ENCODE measurements around the gene DGLUCY. TPM values are rescaled to one million over a fixed set of nuclear protein-coding genes. Genes with fewer than 3 reads are reported as not detected.
"Not testable (repeated sequence)": the region's sequence is repeated elsewhere in the genome, so short reads cannot be mapped to it uniquely, and the experiment has no call there.

Gene DGLUCY
- total RNA-seq, 1 experiment from 2014 or later: 33.8 TPM

DNA sequence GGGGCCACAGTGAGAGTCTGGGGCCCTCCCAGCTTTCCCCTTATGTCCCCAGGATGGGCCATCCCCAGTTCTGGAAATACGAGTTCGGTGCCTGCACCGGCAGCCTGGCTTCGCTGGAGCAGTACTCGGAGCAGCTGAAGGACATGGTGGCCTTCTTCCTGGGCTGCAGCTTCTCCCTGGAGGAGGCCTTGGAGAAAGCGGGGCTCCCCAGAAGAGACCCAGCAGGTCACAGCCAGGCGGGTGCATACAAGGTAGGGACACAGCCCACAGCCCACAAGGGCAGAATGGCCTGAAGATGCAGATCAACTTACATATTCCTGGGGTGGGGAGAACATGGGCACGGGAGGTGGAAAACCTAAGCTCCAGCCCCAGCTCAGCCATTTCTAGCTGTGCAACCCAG lies 56.1 kb downstream of the DGLUCY start:
- no peak for DNase-seq (ENCODE audit: low spot score)

DNA sequence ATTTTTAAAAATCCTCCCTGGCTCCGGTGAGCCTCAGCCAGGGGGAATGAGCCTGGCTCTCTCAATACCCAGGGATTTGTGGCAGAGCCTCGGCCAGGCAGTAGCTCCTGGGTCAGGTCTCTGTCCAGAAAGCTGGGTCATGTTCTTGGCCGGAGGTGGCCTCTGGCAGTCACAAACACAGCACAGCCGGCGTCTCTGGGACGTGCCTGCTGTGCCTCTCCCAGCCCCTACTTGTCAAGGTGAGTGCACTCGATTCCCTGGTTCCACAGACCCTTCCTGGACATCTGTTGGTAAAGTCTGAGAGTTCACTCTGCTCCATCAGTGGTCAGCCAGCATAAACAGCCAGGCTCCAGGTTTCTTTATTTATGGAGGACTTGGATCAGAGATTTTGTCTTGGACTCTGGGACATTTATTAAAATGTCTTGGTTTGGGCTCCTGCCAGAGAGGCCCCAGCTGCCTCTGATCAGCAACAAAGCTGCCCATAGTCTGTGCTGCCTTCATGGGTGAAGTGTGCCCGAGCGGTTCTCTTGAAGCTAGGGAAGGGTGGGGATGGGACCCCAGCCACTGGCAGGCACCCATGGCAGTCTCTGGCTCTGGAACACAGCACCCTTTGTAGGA lies 56.7 kb downstream of the DGLUCY start:
- DNase-seq (ENCODE audit: low spot score): no peak

DNA sequence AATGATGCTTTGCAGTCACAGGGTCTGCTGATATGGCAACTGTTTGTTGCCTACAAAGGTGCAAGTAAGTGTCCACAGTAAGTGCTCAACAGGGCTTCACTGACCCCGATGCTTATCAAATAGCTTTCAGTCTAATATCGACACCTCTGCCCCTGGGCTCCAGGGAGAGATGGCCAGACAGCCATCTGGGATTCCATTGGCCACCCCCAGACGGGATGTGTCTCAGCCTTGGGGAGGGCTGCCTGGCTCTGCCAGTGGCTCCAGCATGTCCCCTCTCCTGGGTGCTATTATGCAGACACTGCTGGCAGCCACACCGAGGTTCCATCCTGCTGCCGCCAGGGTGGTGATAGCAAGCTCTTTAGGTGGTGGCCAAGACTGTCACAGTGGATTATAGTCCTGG lies 57.4 kb downstream of the DGLUCY start:
- no peak for DNase-seq (ENCODE audit: low spot score)

DNA sequence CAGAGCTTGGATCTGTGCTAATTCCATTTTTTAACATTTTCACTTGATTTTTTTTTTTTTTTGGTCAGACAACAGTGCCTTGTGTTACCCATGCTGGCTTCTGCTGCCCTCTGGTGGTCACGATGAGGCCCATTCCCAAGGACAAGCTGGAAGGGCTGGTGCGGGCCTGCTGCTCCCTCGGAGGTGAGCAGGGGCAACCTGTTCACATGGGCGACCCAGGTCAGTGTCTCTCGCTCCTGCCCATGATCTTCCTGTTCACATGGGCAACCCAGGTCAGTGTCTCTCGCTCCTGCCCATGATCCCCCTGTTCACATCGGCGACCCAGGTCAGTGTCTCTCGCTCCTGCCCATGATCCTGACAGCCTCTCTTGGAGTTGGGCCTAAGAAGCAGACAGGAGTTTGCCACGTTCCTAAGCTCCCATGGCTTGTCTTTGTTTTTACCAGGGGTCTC lies 59.4 kb downstream of the DGLUCY start:
- peak; percentile 76 for DNase-seq (ENCODE audit: low spot score)

DNA sequence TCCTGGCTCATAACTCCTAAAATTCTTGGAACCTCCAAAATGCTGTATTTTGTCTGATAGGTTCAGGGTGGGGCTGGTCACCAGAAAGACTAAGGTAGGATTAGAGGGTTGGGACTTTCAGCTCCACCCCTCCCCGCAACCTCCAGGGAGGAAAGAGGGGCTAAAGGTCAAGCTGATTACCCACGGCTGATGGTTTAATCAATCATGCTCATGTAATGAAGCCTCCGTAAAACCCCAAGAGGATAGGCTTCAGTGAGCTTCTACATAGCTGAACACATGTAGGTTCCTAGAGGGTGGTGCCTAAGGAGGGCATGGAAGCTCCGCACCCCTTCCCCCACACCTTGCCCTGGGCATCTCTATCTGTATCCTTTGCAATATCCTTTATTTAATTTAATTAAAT lies 60.0 kb downstream of the DGLUCY start:
- DNase-seq (ENCODE audit: low spot score): no peak

DNA sequence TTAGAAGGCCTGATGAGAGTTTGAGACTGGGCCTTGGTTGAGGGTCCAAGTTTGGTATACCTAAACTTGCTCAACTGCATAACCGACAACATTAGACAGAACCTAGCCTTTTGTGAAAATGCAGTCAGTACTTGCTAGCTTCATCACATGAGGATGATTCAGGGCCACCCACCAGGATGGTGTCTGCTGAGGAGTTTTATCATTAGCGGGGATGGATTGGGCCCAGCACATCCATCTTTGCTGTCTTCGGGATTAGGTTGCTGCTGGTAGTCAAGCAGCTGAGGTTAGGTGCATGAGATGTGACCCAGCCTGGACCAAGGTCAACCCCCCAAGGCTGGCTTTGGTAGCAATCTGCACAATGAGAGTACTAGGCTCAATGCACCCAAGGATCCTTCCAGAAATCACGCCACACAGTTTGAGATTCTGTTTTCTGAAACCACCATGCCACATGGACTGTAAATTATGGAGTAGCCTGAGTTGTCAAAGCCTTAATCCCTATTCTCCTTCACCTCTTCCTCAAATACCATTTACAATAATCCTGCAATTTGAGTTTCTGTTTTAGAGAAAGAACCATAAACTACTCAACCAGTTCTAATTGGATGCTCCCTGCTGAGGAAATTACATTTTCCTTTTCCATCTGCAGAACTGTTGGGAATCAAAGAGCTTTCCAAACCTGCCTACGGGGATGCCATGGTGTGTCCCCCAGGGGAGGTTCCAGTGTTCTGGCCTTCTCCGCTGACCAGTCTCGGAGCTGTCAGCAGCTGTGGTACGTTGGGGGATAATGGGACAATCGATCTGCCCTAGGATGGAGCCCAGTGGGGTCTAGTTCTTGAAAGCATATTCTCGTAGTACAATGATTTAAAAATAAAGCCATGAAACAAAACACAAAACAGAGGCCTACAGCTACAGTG lies 61.7 kb downstream of the DGLUCY start:
- no peak for DNase-seq (ENCODE audit: low spot score)

DNA sequence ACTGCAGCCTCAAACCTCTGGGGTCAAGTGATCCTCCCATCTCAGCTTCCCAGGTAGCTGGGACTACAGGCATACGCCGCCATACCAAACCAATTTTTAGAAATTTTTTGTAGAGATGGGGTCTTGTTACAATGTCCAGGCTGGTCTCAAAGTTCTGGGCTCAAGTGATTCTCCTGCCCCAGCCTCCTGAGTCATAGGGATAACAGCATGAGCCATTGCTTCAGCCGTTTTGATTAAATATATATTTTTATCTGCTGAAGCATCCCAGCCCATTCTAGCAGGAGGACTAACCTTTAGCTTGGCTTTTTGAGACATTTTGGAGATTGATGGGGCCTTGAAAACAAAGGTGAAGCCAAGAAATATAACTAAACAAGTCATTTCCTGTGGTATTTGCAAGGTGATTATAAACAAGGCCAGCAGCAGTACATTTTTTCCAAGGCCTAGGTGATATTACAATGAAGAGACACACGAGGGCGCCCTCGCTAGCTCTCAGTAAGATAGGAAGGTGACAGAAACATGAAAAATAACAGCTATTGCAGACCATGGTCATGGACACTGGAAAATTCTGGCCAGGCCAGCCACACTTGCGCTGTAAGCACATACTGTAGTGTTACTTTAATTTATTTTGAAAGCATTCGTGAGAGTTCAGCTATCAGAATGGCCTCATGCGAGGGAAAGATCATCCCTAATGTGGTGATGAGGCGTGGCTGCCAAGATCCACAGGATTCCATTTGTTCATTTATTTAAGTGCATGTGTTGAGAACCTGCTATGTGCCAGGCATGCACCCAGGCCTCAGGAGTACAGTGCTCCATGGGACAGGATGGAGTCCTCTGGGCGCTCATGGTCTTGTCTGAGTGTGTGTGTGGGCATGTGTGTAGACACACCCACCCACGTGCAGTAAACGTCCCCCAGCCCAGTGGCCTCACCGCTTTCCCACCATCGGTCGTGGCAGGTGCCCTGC lies 63.5 kb downstream of the DGLUCY start:
- peak; percentile 63 for DNase-seq (ENCODE audit: low spot score)

DNA sequence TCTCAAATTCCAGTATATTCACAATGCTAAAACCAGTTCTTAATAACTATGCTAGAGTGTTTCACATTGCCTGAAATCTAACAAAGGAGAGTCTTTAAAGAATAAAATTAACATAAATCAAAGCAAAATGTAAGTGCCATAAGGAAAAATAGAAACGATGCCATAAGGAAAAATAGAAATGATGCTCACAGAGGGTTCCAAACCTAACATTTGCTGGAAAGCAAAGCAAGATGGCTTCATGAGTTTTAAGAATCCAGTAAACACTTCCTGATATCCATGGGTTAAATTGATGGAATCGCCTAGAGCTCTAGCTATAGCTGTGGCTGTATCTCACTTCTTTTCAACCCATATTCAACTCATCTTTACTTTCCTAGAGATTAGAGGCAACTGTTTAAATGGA lies 66.7 kb downstream of the DGLUCY start:
- no peak for DNase-seq (ENCODE audit: low spot score)

DNA sequence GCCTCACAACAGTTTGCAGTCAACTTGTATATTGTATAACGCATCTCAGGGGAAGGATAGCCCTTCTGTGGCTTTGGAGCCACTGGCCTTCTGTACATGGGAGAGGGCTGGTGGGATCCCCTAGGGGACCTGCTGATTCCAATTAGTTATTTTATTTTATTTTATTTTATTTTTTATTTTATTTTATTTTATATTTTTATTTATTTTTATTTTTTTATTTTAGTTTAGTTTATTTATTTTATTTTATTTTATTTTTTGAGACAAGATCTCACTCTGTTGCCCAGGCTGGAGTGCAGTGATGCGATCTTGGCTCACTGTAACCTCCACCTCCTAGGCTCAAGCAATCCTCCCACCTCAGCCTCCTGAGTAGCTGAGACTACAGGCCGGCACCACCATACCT lies 68.9 kb downstream of the DGLUCY start:
- DNase-seq (ENCODE audit: low spot score): not testable (repeated sequence)

DNA sequence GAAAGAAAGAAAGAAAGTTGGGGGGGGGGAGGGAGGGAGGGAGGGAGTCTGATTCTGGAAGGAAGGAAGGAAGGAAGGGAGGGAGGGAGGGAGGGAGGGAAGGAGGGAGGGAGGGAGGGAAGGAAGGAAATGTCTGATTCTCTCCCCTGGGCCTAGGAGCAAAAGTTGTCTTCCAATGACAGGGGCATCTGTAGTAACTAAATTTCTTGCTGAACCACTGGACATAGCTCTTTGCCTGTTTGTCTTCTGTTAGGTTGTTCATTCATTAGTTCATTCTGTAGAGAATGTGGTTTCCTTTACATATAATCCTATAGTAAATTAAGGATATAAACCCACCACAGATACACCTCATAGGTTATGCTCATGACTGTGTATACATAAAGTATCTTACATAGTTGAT lies 70.7 kb downstream of the DGLUCY start:
- DNase-seq (ENCODE audit: low spot score): no peak

DNA sequence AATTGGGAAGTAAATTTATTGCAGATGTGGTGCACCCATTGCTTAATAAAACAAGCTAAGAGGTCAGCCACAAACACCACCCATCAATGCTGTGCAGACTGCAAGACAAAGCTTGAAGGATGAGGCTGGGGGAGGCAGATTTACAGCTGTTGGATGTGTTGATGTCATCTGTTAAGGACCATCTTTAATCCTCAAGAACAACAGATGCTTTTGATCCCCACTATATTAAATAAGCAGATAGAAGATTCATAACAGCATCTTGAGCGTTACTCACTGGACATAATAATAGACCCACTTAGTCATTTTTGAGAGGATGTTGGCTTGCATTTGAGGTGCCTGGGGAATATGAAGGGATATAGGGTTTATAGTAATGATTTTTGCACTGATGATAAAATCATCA lies 71.8 kb downstream of the DGLUCY start:
- DNase-seq (ENCODE audit: low spot score): no peak

DNA sequence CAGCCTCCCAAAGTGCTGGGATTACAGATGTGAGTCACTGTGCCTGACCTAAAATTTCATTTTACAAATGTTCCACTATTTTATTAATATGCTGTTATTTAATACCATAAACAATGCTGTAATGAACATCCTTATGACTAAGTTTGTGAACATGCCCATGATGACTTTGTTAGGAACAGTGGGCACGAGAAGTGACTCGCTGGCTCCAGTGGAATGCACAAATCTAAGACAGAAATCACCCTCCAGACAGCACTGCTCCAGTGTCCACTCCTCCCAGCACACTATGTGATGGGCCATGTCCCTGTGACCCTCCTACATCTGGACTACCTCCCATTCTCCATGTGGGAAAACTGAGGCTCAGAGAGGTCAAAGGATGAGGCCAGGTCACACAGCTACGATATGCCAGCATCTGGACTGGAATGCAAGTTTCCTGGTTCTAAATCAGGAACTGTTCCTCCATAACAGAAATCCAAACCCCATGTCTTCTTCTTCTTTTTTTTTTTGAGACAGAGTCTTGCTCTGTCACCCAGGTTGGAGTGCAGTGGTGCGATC lies 72.7 kb downstream of the DGLUCY start:
- no peak for DNase-seq (ENCODE audit: low spot score)

DNA sequence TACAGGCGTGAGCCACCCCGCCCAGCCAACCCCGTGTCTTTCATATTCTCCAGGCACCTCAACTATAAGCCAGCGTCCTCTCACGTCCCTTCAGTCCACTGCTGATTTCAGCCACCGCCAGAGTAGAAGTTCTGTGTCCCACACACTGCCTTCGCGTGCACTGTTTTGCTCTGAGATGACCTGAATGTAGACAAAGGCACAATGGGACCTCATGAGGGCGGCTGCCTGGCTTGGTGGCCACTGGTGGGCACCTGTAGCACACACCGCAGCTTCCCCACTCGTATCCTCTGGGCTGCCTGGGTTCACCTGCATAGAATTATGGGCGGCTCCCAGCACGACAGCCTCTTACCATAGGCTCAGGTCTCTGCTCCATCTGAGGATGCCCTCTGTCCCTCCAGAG lies 73.4 kb downstream of the DGLUCY start:
- no peak for DNase-seq (ENCODE audit: low spot score)

DNA sequence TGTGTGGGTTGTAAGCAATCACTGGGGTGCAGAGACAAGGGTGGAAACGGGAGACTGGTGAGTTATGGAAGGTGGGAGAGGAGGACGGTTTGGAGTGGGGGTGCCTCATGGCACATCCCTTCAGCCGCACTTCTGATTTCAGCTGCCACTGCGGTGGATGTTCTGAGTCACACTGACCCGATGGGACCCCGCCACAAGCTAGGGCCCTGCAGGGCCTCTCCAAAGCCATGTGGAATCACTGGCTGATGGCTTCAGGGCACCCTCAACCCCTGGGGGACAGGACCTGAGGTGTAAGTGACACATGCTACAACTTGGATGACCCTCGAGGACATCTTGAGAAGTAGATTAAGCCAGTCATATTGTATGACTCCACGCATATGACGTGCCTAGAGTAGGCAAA lies 77.0 kb downstream of the DGLUCY start:
- no peak for DNase-seq (ENCODE audit: low spot score)

DNA sequence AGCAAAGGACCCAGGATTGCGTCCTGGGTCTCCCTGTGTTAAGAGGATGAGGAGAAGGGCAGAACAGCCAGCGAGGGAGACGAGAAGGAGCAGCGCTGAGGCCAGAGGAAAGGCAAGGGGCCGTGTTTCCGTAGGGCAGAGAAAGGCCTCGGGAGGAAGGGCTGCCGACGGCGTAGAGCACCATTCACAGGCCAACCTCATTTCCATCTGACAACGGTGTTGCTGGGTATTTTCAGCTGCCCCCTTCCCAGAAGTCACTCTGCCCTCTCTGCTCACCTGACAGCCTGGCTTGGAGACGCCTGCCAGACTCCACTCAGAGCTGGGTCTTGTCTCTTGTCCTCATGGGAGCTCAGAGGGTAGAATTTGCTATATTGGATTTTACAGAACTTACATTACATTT lies 79.2 kb downstream of the DGLUCY start:
- no peak for DNase-seq (ENCODE audit: low spot score)

DNA sequence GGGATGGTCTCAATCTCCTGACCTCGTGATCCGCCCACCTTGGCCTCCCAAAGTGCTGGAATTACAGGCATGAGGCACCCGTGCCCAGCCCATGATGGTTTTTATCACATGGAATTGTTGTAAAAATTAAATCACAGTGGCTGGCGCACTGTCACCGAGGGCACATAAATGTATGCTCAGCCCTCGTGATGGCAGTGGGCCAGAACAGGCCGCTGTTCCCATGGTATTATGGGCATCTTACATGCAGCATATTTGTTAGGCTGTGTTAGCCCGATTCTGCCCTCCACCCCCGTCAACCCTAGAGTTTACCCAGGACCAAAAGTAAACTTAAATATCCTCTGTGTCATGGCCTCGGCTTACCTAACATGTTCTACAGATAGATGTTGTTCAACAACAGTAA lies 82.0 kb downstream of the DGLUCY start:
- no peak for DNase-seq (ENCODE audit: low spot score)

DNA sequence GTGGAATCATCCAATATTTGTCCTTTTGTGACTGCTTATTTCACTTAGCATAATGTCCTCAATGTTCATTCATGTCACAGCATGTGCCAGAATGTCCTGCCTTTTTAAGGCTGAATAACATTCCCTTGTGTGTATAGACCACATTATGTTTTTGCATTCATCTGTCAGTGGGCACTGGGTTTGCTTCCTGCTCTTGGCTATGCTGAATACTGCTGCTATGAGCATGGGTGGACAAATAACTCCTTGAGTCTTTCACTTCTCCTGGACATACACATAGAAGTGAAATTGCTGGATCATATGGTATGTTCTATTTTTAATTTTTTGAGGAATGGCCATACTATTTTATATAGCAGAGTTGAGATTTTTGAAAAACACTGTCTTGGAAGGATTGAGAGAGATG lies 83.8 kb downstream of the DGLUCY start:
- DNase-seq (ENCODE audit: low spot score): no peak

DNA sequence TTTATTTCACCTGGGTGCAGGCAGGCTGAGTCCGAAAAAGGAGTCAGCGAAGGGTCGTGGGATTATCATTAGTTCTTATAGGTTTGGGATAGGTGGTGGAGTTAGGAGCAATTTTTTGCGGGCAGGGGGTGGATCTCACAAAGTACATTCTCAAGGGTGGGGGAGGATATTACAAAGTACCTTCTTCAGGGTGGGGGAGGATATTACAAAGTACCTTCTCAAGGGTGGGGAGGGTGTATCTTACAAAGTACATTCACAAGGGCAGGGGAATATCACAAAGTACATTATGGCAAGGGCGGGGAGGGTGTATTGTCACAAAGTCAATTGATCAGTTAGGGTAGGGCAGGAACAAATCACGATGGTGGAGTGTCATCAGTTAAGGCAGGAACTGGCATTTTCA lies 86.9 kb downstream of the DGLUCY start:
- not testable (repeated sequence) for DNase-seq (ENCODE audit: low spot score)

DNA sequence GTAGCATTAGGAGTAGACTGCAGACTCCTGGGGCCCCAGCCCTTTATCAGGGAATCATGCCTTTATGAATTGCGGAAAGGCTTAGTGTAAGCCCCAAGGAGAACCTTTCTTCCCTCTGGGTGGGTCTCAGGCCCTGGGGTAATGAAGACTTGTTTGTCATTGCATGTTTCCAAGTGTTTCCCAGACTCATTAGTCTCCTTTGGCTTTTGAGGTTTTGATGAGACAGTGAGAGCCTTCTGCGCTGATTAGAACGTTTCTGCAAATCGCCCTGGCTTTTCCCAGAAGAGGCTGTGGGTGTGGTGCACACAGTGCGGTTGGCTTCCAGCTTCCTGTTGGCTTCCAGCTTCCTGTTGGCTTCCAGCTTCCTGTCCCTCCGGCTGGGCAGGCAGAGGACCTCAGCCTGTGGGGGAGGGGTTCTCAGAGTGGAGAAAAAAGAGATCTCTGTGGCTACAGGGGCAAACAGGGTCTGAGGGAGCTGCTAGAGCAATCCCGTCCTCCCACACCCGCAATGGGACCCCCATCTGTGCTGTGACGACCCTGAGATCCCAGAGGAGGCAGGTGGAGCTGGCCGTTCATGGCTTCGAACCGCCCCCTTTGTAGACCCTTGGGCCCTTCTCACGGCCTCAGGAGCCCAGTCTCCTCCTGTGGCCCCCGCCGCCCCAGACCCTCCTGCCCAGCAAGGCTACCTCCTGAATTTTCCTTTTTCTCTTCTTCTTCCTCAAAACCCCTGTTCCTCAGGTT lies 88.5 kb downstream of the DGLUCY start:
- peak; percentile 61 for DNase-seq (ENCODE audit: low spot score)

DNA sequence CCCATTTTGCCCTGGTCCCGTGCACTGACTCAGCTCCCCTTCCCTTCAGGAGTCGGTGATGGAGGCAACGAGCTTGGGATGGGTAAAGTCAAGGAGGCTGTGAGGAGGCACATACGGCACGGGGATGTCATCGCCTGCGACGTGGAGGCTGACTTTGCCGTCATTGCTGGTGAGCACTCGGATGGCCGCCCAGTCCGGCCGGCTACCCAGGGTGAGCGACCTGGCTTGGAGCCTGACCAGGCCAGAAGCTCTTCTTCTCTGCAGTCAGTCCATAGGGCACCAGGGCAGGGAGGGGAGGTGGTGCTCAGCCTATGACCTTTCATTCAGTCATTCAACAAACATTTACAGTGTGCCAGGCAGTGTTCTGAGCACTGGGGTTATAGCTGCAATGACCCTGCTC lies 90.8 kb downstream of the DGLUCY start:
- no peak for DNase-seq (ENCODE audit: low spot score)

DNA sequence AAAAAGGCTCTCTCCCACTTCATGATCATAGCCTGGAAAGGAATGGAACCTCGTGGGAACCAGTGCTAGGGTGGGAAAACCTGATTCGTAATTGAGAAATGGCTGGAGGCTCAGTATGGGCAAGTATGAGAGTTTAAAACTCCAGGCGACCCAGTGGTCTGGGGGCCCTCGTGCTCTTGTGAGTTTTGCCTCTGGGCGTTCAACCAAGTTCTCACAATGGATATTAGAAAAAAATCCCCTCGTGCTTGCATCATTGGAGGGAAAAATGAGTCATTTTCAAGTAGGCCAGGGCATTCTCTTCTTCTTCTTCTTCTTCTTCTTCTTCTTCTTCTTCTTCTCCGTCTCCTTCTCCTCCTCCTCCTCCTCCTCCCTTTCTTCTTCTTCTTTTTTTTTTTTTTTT lies 91.6 kb downstream of the DGLUCY start:
- DNase-seq (ENCODE audit: low spot score): no peak
